SK-N-SH treated with all-trans-retinoic acid at 6 μM for 48 hours (cell line): ENCODE data around the gene ATP8B3.

ENCODE experiments used
- ARNTL ChIP-seq: fragments of 450-650 bp; formaldehyde crosslinking; IDR thresholded peaks from 2 replicates; pipeline ENCODE4 v1.5.0; 2020; ENCODE audit warnings: low read depth, mild to moderate bottlenecking, moderate library complexity, borderline replicate concordance
- CSDC2 ChIP-seq: fragments of 250-450 bp; sonication (Bioruptor Pico); IDR thresholded peaks from 2 replicates; pipeline ENCODE4 v1.5.0; 2020; ENCODE audit warnings: mild to moderate bottlenecking, moderate library complexity
- GLIS3 ChIP-seq: fragments of 250-450 bp; sonication (Bioruptor Pico); IDR thresholded peaks from 2 replicates; pipeline ENCODE4 v1.5.0; 2020; ENCODE audit warnings: mild to moderate bottlenecking, moderate library complexity
- ISL1 ChIP-seq: fragments of 250-450 bp; sonication (Bioruptor Pico); IDR thresholded peaks from 2 replicates; pipeline ENCODE4 v2.1.2; 2022; ENCODE audit warnings: mild to moderate bottlenecking, moderate library complexity
- PATZ1 ChIP-seq: fragments of 250-450 bp; sonication (Bioruptor Pico); IDR thresholded peaks from 2 replicates; pipeline ENCODE4 v1.8.0; 2020; ENCODE audit warnings: mild to moderate bottlenecking, moderate library complexity, borderline replicate concordance
- POU6F1 ChIP-seq: fragments of 250-450 bp; sonication (Bioruptor Pico); IDR thresholded peaks from 2 replicates; pipeline ENCODE4 v1.8.0; 2021; ENCODE audit warnings: low read depth, mild to moderate bottlenecking, moderate library complexity, borderline replicate concordance
- PPARA ChIP-seq: fragments of 250-450 bp; sonication (Bioruptor Pico); IDR thresholded peaks from 2 replicates; pipeline ENCODE4 v1.5.0; 2020; ENCODE audit warnings: mild to moderate bottlenecking, borderline replicate concordance
- RARB ChIP-seq: fragments of 250-450 bp; sonication (Bioruptor Pico); IDR thresholded peaks from 2 replicates; pipeline ENCODE4 v1.8.0; 2021; ENCODE audit warnings: mild to moderate bottlenecking, moderate library complexity
- SNAI2 ChIP-seq: fragments of 250-450 bp; sonication (Bioruptor Pico); IDR thresholded peaks from 2 replicates; pipeline ENCODE4 v1.5.0; 2020; ENCODE audit warnings: mild to moderate bottlenecking, moderate library complexity
- ZC3H10 ChIP-seq: fragments of 250-450 bp; sonication (Bioruptor Pico); IDR thresholded peaks from 2 replicates; pipeline ENCODE4 v1.5.1; 2021; ENCODE audit warnings: mild to moderate bottlenecking, moderate library complexity
- ZNF565 ChIP-seq: fragments of 450-650 bp; formaldehyde crosslinking; conservative IDR thresholded peaks from 2 replicates; pipeline ENCODE4 v1.5.0; 2020; ENCODE audit warnings: low read depth, mild to moderate bottlenecking, moderate library complexity

- no peak for TF ChIP-seq PATZ1
- no peak for TF ChIP-seq PPARA
- no peak for TF ChIP-seq ZNF565 (CRISPR knock-in tag)
- TF ChIP-seq RARB (CRISPR knock-in tag): no peak
- no peak for TF ChIP-seq ISL1 (CRISPR knock-in tag)
- TF ChIP-seq CSDC2 (CRISPR knock-in tag): no peak
- TF ChIP-seq GLIS3 (CRISPR knock-in tag): no peak
- no peak for TF ChIP-seq ARNTL
- no peak for TF ChIP-seq SNAI2
- TF ChIP-seq ZC3H10: no peak
- TF ChIP-seq POU6F1 (CRISPR knock-in tag): no peak
Measured at GRCh38 chr19:1775951-1776605, 36.0 kb downstream of the ATP8B3 start.
